Measurements from ENCODE around the gene NTRK2.

NTRK2 gene

GRCh38 chr9:84819491-84819991 lies 150.0 kb downstream of the NTRK2 start:
- DNase-seq (ENCODE audit: low spot score) = no peak

- no peak for DNase-seq (ENCODE audit: low spot score)
These were observed 151.9 kb downstream of the NTRK2 start for GRCh38 chr9:84821431-84821830.

GRCh38 chr9:84822589-84823233 lies 153.2 kb downstream of the NTRK2 start:
- DNase-seq (ENCODE audit: low spot score) = no peak

GRCh38 chr9:84823421-84824271 lies 154.1 kb downstream of the NTRK2 start:
- no peak for DNase-seq (ENCODE audit: low spot score)

GRCh38 chr9:84827216-84827765 lies 157.8 kb downstream of the NTRK2 start:
- no peak for DNase-seq (ENCODE audit: low spot score)

GRCh38 chr9:84828046-84828445 lies 158.5 kb downstream of the NTRK2 start:
- no peak for DNase-seq (ENCODE audit: low spot score)

GRCh38 chr9:84829471-84829870 lies 159.9 kb downstream of the NTRK2 start:
- DNase-seq (ENCODE audit: low spot score) = no peak

GRCh38 chr9:84829997-84830696 lies 160.6 kb downstream of the NTRK2 start:
- no peak for DNase-seq (ENCODE audit: low spot score)

GRCh38 chr9:84831377-84831776 lies 161.8 kb downstream of the NTRK2 start:
- no peak for DNase-seq (ENCODE audit: low spot score)

GRCh38 chr9:84832453-84832852 lies 162.9 kb downstream of the NTRK2 start:
- DNase-seq (ENCODE audit: low spot score) = no peak

- no peak for DNase-seq (ENCODE audit: low spot score)
These were observed 164.9 kb downstream of the NTRK2 start for GRCh38 chr9:84834426-84834825.

- DNase-seq (ENCODE audit: low spot score) = no peak
These were observed 166.2 kb downstream of the NTRK2 start for GRCh38 chr9:84835745-84836144.

GRCh38 chr9:84838879-84839278 lies 169.3 kb downstream of the NTRK2 start:
- no peak for DNase-seq (ENCODE audit: low spot score)

GRCh38 chr9:84839541-84839940 lies 170.0 kb downstream of the NTRK2 start:
- DNase-seq (ENCODE audit: low spot score) = no peak

GRCh38 chr9:84841931-84842330 lies 172.4 kb downstream of the NTRK2 start:
- DNase-seq (ENCODE audit: low spot score) = no peak

GRCh38 chr9:84843175-84843824 lies 173.8 kb downstream of the NTRK2 start:
- no peak for DNase-seq (ENCODE audit: low spot score)

GRCh38 chr9:84845956-84846900 lies 176.7 kb downstream of the NTRK2 start:
- no peak for DNase-seq (ENCODE audit: low spot score)

GRCh38 chr9:84846906-84847305 lies 177.4 kb downstream of the NTRK2 start:
- DNase-seq (ENCODE audit: low spot score) = no peak

GRCh38 chr9:84849049-84849448 lies 179.5 kb downstream of the NTRK2 start:
- no peak for DNase-seq (ENCODE audit: low spot score)

- no peak for DNase-seq (ENCODE audit: low spot score)
These were observed 181.4 kb downstream of the NTRK2 start for GRCh38 chr9:84850830-84851392.
